ENCODE results near the gene TAF15. TPM values are rescaled to one million over a fixed set of nuclear protein-coding genes. Genes with fewer than 3 reads are reported as not detected.

Gene TAF15
- polyA plus RNA-seq, 1 donor (not counting 4 experiments of a cell fraction or from before 2014, with no cell fraction given): 101 TPM

- Histone ChIP-seq H4K20me1 (ENCODE audit: control insufficient read depth, extremely low read depth, insufficient read depth, low read length) (no peaks in the 10 kb centered on the region), H3K36me3 (ENCODE audit: control insufficient read depth in 2 of 2, extremely low read depth in 1 of 2, insufficient read depth in 2 of 2, low read length in 2 of 2) (peaks cover 26 to 39% of the 10 kb centered on the region in 2 experiments), H3K27me3 (ENCODE audit: control insufficient read depth, extremely low read depth, insufficient read depth, low read length) (no peaks in the 10 kb centered on the region), H3K79me2 (ENCODE audit: control insufficient read depth, insufficient read depth, low read length) (no peaks in the 10 kb centered on the region), H3K9me3 (ENCODE audit: control insufficient read depth, low read depth, low read length) (no peaks in the 10 kb centered on the region), H2AFZ (ENCODE audit: control insufficient read depth, low read length) (no peak overlapping the region), H3K27ac (ENCODE audit: control insufficient read depth, insufficient read depth, low read length) (no peak overlapping the region), H3K4me1 (ENCODE audit: control insufficient read depth, extremely low read depth, insufficient read depth, low read length) (no peaks in the 10 kb centered on the region), H3K9ac (ENCODE audit: control insufficient read depth, extremely low read depth, insufficient read depth, low read length) (no peak overlapping the region), H3K4me3 (ENCODE audit: control insufficient read depth in 2 of 3, extremely low read depth in 1 of 3, insufficient read depth in 2 of 3, low read depth in 1 of 3, low read length in 3 of 3) (no peak overlapping the region), H3K9me1 (ENCODE audit: control insufficient read depth, extremely low read depth, insufficient read depth, low read length) (no peaks in the 10 kb centered on the region), H3K4me2 (ENCODE audit: control insufficient read depth, extremely low read depth, insufficient read depth, low read depth, low read length) (no peak overlapping the region)
- DNase-seq (ENCODE audit: low read depth, low spot score) (no peak), FAIRE-seq (no peak)
- no peak for TF ChIP-seq CTCF (optimal IDR thresholded peaks at IDR 0.05 in 1 of 3, IDR thresholded peaks at IDR 0.05 in 1 of 3, conservative IDR thresholded peaks at IDR 0.05 in 1 of 3; ENCODE audit: extremely low read depth in 1 of 3, insufficient read depth in 2 of 3, low read length in 3 of 3)
- no peak for TF ChIP-seq EZH2 (IDR thresholded peaks at IDR 0.05; ENCODE audit: low read length)
- dilution Hi-C loops (cut with MboI; ENCODE audit: extremely low pct_ligation_motif_present, low sequenced_read_pairs): no loop called here
Observed at GRCh38 chr17:35847006-35847405, 37.7 kb downstream of the TAF15 start.

- H3K9me3 ChIP-seq (ENCODE audit: control insufficient read depth, low read depth, low read length): no peaks in the 10 kb centered on the region
- H3K9me1 ChIP-seq (ENCODE audit: control insufficient read depth, extremely low read depth, insufficient read depth, low read length): no peaks in the 10 kb centered on the region
- H2AFZ ChIP-seq (ENCODE audit: control insufficient read depth, low read length): no peak overlapping the region
- TF ChIP-seq EZH2 (IDR thresholded peaks at IDR 0.05; ENCODE audit: low read length) (no peak), CTCF (optimal IDR thresholded peaks at IDR 0.05 in 1 of 3, IDR thresholded peaks at IDR 0.05 in 1 of 3, conservative IDR thresholded peaks at IDR 0.05 in 1 of 3; ENCODE audit: extremely low read depth in 1 of 3, insufficient read depth in 2 of 3, low read length in 3 of 3) (no peak)
- no peaks in the 10 kb centered on the region for H3K4me1 ChIP-seq (ENCODE audit: control insufficient read depth, extremely low read depth, insufficient read depth, low read length)
- H3K9ac ChIP-seq (ENCODE audit: control insufficient read depth, extremely low read depth, insufficient read depth, low read length): no peak overlapping the region
- peaks cover 26 to 39% of the 10 kb centered on the region in 2 experiments for H3K36me3 ChIP-seq (ENCODE audit: control insufficient read depth in 2 of 2, extremely low read depth in 1 of 2, insufficient read depth in 2 of 2, low read length in 2 of 2)
- no peak overlapping the region for H3K4me3 ChIP-seq (ENCODE audit: control insufficient read depth in 2 of 3, extremely low read depth in 1 of 3, insufficient read depth in 2 of 3, low read depth in 1 of 3, low read length in 3 of 3)
- no peaks in the 10 kb centered on the region for H4K20me1 ChIP-seq (ENCODE audit: control insufficient read depth, extremely low read depth, insufficient read depth, low read length)
- H3K79me2 ChIP-seq (ENCODE audit: control insufficient read depth, insufficient read depth, low read length): no peaks in the 10 kb centered on the region
- no peak overlapping the region for H3K4me2 ChIP-seq (ENCODE audit: control insufficient read depth, extremely low read depth, insufficient read depth, low read depth, low read length)
- no peaks in the 10 kb centered on the region for H3K27me3 ChIP-seq (ENCODE audit: control insufficient read depth, extremely low read depth, insufficient read depth, low read length)
- FAIRE-seq (no peak), DNase-seq (ENCODE audit: low read depth, low spot score) (no peak)
- dilution Hi-C loops (cut with MboI; ENCODE audit: extremely low pct_ligation_motif_present, low sequenced_read_pairs): no loop called here
- no peak overlapping the region for H3K27ac ChIP-seq (ENCODE audit: control insufficient read depth, insufficient read depth, low read length)
Observed at GRCh38 chr17:35847633-35848373, 38.5 kb downstream of the TAF15 start.

Measured in keratinocyte (primary cell).